ENCODE data around the gene KMT2D.

KMT2D gene

DNA sequence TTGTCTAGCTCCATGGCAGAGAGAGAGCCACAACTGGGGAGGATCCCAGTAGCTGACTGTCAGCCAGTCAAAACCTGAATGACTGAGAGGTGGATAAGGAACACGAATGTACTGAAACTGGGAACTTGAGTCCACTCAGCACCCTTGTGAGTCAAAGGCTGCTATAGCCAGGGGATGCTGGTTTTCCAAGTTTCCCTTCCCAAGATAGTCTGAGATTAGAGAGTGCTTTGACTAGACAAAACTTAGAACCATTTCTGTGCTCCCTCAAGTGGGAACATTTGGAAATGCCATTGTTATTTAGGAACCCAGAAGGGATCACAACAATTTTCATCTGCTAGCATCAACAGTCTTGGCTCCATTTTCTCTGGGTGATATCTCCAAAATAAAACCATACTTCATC lies 46.0 kb downstream of the KMT2D start:
- H3K4me2 ChIP-seq (ENCODE audit: low read length) = no peak overlapping the region
- H3K36me3 ChIP-seq (ENCODE audit: insufficient read depth, low read length) = peaks cover 31% of the 10 kb centered on the region
- H3K79me2 ChIP-seq (ENCODE audit: insufficient read depth, low read length) = no peaks in the 10 kb centered on the region
- TF ChIP-seq, protein P1, sequence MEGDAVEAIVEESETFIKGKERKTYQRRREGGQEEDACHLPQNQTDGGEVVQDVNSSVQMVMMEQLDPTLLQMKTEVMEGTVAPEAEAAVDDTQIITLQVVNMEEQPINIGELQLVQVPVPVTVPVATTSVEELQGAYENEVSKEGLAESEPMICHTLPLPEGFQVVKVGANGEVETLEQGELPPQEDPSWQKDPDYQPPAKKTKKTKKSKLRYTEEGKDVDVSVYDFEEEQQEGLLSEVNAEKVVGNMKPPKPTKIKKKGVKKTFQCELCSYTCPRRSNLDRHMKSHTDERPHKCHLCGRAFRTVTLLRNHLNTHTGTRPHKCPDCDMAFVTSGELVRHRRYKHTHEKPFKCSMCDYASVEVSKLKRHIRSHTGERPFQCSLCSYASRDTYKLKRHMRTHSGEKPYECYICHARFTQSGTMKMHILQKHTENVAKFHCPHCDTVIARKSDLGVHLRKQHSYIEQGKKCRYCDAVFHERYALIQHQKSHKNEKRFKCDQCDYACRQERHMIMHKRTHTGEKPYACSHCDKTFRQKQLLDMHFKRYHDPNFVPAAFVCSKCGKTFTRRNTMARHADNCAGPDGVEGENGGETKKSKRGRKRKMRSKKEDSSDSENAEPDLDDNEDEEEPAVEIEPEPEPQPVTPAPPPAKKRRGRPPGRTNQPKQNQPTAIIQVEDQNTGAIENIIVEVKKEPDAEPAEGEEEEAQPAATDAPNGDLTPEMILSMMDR (IDR thresholded peaks at IDR 0.05; ENCODE audit: low read length) = no peak
- no peak for TF ChIP-seq EZH2 (IDR thresholded peaks at IDR 0.05; ENCODE audit: borderline replicate concordance, low read length)
- H3K9me2 ChIP-seq (ENCODE audit: low read depth, low read length) = no peaks in the 10 kb centered on the region
- no peaks in the 10 kb centered on the region for H4K20me1 ChIP-seq (ENCODE audit: insufficient read depth, low read length)
- H3F3A ChIP-seq (ENCODE audit: insufficient read depth, low read length) = peaks cover 2% of the 10 kb centered on the region; the same call in 1 of the 2 replicates
- no peak overlapping the region for H3K4me3 ChIP-seq (ENCODE audit: low read depth, low read length, poor library complexity, severe bottlenecking)
- no peak overlapping the region for H3K27ac ChIP-seq (ENCODE audit: low read depth, low read length, poor library complexity, severe bottlenecking)
- H3K9ac ChIP-seq (ENCODE audit: low read length) = no peak overlapping the region
- H3K4me1 ChIP-seq (ENCODE audit: insufficient read depth, low read length, severe bottlenecking) = peaks cover 23% of the 10 kb centered on the region
- H3K27me3 ChIP-seq (ENCODE audit: insufficient read depth, low read length) = no peaks in the 10 kb centered on the region
- H2AFZ ChIP-seq (ENCODE audit: low read length) = no peak overlapping the region
- H3K9me3 ChIP-seq (ENCODE audit: low read length) = no peaks in the 10 kb centered on the region

GRCh38 chr12:49013428-49013827 lies 47.2 kb downstream of the KMT2D start:
- TF ChIP-seq EZH2 (IDR thresholded peaks at IDR 0.05; ENCODE audit: borderline replicate concordance, low read length) = no peak
- TF ChIP-seq, protein P1 (IDR thresholded peaks at IDR 0.05; ENCODE audit: low read length) = no peak
- H3K79me2 ChIP-seq (ENCODE audit: insufficient read depth, low read length) = no peaks in the 10 kb centered on the region
- H4K20me1 ChIP-seq (ENCODE audit: insufficient read depth, low read length) = no peaks in the 10 kb centered on the region
- H3K27me3 ChIP-seq (ENCODE audit: insufficient read depth, low read length) = no peaks in the 10 kb centered on the region
- H3K4me2 ChIP-seq (ENCODE audit: low read length) = no peak overlapping the region
- H3K4me1 ChIP-seq (ENCODE audit: insufficient read depth, low read length, severe bottlenecking) = peaks cover 16% of the 10 kb centered on the region
- no peak overlapping the region for H3K4me3 ChIP-seq (ENCODE audit: low read depth, low read length, poor library complexity, severe bottlenecking)
- H3F3A ChIP-seq (ENCODE audit: insufficient read depth, low read length) = no peaks in the 10 kb centered on the region
- H3K36me3 ChIP-seq (ENCODE audit: insufficient read depth, low read length) = peaks cover 40% of the 10 kb centered on the region
- H3K9me2 ChIP-seq (ENCODE audit: low read depth, low read length) = no peaks in the 10 kb centered on the region
- H3K9ac ChIP-seq (ENCODE audit: low read length) = no peak overlapping the region
- no peak overlapping the region for H2AFZ ChIP-seq (ENCODE audit: low read length)
- H3K9me3 ChIP-seq (ENCODE audit: low read length) = no peaks in the 10 kb centered on the region
- H3K27ac ChIP-seq (ENCODE audit: low read depth, low read length, poor library complexity, severe bottlenecking) = no peak overlapping the region

DNA sequence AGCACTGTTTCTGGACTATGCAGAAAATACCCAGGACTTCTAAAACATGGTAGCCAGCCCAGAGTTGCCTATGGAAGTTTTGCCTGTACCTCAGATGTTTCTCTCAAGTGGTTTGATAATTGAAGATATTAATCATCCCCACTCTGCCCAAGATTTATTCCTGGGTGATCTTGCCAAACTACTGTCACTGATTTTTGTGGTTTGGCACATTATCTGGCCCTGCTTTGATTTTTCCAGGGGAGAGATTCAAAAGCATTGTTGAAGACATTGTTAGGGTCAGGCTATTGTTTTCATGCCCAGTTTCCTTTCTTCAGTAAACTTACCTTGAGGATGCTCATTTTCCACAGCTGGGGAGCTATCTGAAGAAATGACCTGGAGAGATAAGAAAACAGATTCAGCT lies 47.9 kb downstream of the KMT2D start:
- Histone ChIP-seq H3K27me3 (ENCODE audit: insufficient read depth, low read length) (no peaks in the 10 kb centered on the region), H3F3A (ENCODE audit: insufficient read depth, low read length) (no peaks in the 10 kb centered on the region), H3K36me3 (ENCODE audit: insufficient read depth, low read length) (peaks cover 40% of the 10 kb centered on the region), H3K79me2 (ENCODE audit: insufficient read depth, low read length) (no peaks in the 10 kb centered on the region), H3K4me1 (ENCODE audit: insufficient read depth, low read length, severe bottlenecking) (peaks cover 12% of the 10 kb centered on the region), H3K9me2 (ENCODE audit: low read depth, low read length) (no peaks in the 10 kb centered on the region), H3K4me2 (ENCODE audit: low read length) (no peak overlapping the region), H4K20me1 (ENCODE audit: insufficient read depth, low read length) (no peaks in the 10 kb centered on the region), H3K27ac (ENCODE audit: low read depth, low read length, poor library complexity, severe bottlenecking) (no peak overlapping the region), H3K9me3 (ENCODE audit: low read length) (no peaks in the 10 kb centered on the region), H2AFZ (ENCODE audit: low read length) (no peak overlapping the region), H3K9ac (ENCODE audit: low read length) (no peak overlapping the region), H3K4me3 (ENCODE audit: low read depth, low read length, poor library complexity, severe bottlenecking) (no peak overlapping the region)
- no peak for TF ChIP-seq EZH2 (IDR thresholded peaks at IDR 0.05; ENCODE audit: borderline replicate concordance, low read length)
- TF ChIP-seq, protein P1 (IDR thresholded peaks at IDR 0.05; ENCODE audit: low read length) = no peak
